Kasumi-1 (cell line): Measurements from ENCODE around the gene ACBD6.
"Not testable (repeated sequence)": the region's sequence is repeated elsewhere in the genome, so short reads cannot be mapped to it uniquely, and the experiment has no call there.

Source experiments
- DNase-seq, 2 experiments: peaks; one replicate each; lab custom pipeline; 2025; lab: John Stamatoyannopoulos, UW

The ACBD6 gene

GRCh38 chr1:180489313-180489712 lies 13.1 kb downstream of the ACBD6 start:
- DNase-seq: no peak

DNA sequence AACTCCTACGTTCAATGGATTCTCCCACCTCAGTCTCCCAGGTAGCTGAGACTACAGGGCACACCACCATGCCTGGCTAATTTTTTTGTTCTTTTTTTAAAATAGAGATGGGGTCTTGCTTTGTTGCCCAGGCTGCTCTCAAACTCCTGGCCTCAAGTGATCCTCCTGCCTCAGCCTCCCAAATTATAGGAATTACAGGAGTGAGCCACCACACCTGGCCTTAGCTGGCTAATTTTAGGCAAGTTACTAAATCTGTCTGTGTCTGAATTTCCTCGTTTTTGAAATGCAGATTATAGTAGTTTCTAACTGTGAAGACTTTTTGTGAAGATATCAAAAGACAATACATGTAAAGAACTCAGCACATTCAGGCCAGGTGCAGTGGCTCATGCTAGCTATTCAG lies 13.7 kb downstream of the ACBD6 start:
- no peak for DNase-seq

GRCh38 chr1:180486092-180486491 lies 16.3 kb downstream of the ACBD6 start:
- DNase-seq: no peak

DNA sequence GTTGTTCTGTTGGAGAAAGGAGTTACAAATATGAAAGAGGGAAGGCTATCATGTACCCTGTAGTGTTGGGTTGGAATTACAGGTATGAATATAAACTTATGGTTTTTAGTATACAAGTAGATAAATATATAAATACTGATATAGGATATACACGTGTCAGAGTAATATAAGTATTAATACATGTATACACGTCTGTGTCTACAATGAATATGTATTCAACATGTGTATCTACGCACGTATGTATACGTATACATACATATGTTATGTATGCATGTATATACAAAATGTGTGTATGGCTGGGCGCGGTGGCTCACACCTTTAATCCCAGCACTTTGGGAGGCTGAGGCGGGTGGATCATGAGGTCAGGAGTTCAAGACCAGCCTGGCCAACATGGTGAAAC lies 17.9 kb downstream of the ACBD6 start:
- no peak for DNase-seq

DNA sequence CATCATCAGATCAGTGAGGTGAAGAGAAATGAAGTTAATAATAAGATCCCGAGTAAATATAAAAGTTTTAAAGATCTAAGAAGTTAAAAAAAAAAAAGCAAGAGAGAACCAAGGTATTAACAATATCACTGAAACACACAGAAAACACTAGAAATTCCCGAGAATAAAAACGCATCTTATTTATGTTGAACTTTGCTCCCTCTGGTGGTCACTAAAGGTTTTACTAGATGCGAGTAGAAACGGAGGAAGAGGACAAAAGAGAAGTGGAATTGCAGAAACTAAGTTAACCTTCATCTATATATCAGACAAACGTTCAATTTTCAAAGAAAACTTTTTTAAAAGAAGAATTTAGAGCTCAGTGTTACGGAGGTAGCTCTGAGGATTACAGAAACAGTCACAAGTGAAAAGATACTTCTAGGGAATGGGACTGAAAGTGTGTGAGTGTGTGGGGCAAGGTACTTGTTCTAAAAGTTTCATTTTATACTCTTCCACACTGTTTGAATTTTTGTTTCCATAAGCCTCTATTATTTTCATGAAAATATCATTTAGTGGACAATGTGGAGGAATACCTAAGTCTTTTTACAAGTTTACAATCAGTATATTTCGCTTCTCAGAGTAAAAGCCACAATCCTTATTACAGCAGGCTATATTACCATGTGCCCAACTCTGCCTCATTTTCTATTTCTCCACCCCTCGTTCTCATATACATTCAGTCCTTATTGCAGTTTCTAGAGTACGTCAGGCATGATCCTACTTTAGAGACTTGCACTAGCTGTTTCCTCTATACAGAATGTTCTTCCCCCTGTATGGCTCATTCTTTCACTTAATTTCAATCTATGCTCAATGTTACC lies 19.7 kb downstream of the ACBD6 start:
- peak; percentile 70 to 85 for DNase-seq

GRCh38 chr1:180470031-180470430 lies 32.3 kb downstream of the ACBD6 start:
- no peak for DNase-seq

DNA sequence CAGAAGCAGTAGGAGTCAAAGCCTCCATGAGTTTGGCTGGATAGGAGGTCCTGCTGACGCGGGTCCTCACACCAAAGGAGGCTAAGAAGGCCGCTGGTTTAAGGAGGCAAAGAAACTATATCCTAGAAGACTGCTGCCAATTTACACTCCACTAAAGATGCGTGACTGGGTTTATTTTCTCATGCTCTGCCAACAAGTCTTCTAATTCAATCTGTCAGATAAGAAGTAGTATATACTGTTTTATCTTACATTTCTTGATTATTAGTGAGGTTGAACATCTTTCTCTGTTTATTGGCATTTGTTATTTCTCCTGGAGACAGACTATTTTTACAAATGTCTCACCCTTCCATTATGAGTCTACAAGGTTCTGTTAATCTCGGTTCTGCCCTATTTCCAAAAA lies 34.1 kb downstream of the ACBD6 start:
- no peak for DNase-seq

- no peak for DNase-seq
Measured at GRCh38 chr1:180462102-180462501, 40.3 kb downstream of the ACBD6 start.

GRCh38 chr1:180461682-180462081 lies 40.7 kb downstream of the ACBD6 start:
- not testable (repeated sequence) for DNase-seq

- DNase-seq: no peak
Measured at GRCh38 chr1:180458807-180459206, 43.6 kb downstream of the ACBD6 start.

DNA sequence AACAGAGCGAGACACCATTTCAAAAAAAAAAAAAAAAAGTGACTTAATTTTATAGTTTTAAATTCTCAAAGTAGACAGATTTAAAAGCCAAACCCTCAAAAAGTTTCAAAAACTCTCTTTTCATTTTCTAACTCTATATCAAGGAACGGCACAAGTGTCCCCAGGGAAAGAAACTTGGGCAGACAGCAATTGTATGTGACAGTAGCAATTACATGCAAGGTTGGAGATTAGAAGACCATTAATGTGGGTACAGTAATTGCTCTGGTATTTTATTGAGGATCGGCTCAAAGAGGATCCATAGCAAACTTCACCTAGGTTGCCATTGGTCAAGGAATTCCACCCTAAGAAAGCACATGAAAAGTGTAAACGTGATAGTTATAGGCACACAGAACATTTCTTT lies 46.2 kb downstream of the ACBD6 start:
- no peak for DNase-seq

DNA sequence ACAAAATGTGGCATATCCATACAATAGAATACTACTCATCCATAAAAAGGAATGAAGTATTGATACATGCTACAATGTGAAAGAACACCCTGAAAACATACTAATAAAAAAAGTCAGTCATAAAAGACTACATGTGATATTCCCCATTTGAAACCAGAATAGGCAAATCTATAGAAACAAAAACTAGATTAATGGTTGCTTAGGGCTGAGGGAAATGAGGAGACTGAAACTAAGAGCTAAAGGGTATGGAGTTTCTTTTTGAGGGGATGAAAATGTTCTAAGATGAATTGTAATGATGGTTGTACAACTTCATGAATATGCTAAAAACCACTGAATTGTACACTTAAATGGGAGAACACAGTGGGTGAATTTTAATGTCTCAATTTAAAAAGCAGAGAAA lies 50.9 kb downstream of the ACBD6 start:
- no peak for DNase-seq

DNA sequence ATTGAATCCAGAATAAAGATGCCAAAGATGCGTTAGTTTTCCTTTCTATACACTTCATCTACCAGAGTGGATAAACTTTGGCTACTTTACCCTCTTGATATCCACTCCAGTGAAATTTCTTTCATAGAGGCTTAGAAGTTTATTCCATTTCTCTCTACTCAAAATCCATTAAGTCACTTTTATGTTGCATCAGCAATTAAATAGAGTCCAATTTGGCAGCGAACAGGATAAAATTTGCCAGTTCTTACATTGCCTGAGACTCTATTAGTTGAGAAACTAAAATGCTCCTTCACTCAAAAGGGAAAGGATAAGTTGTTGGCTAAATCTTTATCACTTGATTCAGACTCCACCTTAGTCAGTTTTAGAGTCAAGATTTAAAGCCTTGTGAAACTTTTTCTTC lies 57.9 kb downstream of the ACBD6 start:
- DNase-seq: no peak

GRCh38 chr1:180440335-180440734 lies 62.0 kb downstream of the ACBD6 start:
- DNase-seq: no peak

DNA sequence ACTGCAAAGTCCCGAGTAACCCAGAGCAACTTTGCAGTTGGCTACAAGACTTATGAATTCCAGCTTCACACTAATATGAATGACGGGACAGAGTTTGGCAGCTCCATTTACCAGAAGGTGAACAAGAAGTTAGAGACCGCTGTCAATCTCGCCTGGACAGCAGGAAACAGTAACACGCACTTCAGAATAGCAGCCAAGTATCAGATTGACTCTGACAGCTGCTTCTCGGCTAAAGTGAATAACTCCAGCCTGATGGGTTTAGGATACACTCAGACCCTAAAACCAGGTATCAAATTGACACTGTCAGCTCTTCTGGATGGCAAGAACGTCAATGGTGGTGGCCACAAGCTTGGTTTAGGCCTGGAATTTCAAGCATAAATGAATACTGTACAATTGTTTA lies 66.8 kb downstream of the ACBD6 start:
- DNase-seq: no peak

DNA sequence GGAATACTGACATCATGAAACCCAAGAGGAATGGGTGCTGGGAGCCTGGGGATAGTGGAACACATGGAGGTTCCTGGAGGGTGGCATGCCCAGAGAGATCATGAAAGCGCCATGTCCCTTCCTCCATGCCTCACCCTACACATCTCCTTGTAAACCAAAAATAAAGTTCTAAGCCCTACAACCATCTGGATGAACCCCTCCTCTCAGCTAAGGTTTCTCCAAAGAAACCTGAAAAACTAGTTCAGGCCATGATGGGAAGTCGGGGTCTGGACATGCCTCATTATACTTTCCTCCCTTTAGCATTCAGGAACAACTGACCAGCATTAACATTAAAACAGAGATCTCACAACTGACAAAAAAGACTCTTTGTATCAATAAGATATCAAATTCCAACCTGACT lies 68.5 kb downstream of the ACBD6 start:
- DNase-seq: no peak

- no peak for DNase-seq
Measured at GRCh38 chr1:180431683-180432082, 70.7 kb downstream of the ACBD6 start.

DNA sequence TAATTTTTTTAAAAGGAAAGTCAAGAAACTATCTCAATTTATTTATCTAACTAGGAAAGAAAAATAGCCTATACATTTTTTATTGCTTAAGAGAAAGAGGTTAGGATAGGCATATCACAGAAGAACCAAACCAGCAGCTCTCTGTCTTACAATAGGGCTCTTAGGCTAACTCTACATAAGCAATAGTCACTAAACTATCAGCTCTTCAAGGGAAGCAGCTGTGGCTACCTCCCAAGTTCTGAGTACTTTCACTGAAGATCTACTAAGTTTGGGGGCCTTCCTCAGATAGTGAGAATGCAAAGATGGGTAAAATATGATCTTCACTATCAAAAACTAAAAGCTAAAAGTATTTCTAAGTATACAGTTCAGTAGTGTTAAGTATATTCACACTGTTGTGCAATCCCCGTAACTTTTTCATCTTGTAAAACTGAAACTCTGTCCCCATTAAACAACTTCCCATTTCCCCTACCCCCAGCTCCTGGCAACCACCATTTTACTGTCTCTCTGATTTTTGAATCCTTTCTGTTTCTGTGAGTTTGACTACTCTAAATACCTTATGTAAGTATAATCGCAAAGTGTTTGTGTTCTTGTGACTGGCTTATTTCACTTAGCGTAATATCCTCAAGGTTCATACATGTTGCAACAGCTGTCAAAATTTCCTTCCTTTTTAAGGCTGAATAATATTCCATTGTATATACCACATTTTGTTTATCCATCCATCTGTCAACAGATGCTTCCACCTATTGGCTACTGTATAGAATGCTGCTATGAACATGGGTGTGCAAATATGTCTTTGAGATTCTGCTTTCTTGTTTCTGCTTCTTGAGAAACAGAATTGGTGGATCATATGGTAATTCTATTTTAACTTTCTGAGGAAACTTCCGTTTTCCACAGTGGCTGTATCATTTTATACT lies 73.3 kb downstream of the ACBD6 start:
- peak in 1 of 2 experiments; percentile 10 for DNase-seq

DNA sequence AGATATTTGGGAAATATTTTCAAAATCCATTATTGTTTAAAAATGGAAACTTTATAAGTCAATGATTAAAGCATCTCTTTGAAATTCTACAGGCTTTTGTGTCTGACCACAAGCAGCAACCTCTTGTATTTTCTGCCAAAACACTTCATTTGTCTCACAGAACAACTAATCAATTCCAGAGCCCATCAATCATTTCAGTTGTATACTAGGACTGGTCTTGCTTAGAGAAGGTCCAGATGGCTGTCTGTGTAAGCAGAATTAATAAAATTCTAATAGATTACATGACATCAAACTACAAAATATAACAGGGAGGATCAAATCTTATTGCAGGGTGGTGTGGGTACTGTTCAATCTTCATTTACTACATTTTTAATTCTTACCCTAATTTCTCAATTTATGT lies 76.4 kb downstream of the ACBD6 start:
- no peak for DNase-seq

DNA sequence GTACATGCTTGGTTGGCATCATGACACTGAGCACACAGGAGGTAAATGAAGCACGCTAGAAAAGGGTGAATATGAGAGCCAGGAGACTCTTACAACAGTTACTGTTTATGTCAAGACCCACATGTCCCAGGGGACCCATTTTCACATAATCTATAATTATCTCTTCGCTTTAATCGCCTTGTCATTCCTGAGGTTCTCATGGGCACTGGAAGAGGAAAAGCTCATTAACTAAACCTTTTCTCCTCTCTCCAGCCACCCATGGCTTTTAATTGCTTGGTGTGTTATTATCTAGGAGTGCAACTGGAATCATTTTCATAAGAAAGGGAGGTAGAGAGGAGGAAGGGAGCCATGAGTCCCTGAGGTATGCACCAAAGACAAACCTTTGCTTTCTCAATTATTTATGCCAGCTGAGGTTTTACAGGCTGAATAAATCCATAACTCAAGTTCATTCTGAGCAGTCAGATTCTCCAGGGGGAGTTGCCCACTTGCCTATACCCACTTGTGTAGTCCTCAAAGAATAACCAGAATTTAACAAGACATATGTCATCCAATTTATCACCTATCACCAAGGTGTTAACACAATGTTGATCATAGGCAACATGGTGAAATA lies 77.4 kb downstream of the ACBD6 start:
- no peak for DNase-seq

GRCh38 chr1:180421614-180422013 lies 80.8 kb downstream of the ACBD6 start:
- no peak for DNase-seq

DNA sequence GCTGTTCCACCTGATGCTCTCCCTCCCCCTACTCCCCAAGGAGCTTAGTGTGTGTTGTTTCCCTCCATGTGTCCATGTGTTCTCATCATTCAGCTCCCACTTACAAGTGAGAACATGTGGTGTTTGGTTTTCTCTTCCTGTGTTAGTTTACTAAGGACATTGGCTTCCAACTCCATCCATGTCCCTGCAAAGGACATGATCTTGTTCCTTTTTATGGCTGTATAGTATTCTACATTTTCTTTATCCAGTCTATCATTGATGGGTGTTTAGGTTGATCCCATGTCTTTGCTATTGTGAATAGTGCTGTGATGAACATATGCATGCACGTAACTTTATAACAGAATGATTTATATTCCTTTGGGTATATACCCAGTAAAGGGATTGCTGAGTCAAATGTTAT lies 81.2 kb downstream of the ACBD6 start:
- DNase-seq: not testable (repeated sequence)
